ENCODE results near the gene SPSB3.
"Not testable (repeated sequence)": the region's sequence is repeated elsewhere in the genome, so short reads cannot be mapped to it uniquely, and the experiment has no call there.

Gene SPSB3

GRCh38 chr16:1816396-1817275 lies 34.3 kb upstream of the SPSB3 start:
- no peak for DNase-seq (ENCODE audit: low spot score)

DNA sequence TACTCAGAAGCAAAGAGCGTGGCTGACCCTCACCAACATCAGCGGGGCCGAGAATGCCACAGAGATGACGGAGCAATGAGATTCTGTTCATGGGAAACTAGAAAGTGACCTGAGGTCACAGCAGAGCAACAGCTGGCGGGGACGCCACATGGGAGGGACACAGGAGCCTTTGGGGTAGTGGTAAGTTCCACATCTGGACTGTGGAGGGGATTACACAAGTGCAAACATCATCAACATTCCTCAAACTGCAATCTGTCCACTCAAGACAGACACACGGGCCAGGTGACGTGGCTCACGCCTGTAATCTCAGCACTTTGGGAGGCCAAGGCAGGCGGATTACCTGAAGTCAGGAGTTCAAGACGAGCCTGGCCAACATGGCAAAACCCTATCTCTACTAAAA lies 33.1 kb upstream of the SPSB3 start:
- no peak for DNase-seq (ENCODE audit: low spot score)

DNA sequence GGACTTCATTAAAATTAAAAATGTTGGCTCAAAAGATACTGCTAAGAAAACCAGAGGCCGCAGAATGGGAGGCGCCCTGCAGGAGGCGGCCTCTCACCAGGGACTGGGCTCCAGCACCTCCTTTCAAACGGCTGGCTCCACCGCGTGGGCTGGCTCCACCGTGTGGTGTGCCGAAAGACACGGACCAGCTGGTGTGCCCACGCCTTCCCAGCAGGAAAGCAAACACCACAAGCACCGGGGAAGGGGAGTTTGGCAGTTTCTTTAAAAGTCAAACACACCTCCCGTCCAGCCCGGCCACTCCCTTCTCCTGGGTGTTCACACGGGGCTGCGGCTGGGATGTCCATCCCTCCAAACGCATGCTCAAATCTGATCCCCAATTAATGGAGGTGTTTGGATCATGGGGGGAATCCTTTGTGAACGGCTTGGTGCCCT lies 30.4 kb upstream of the SPSB3 start:
- DNase-seq (ENCODE audit: low spot score): peak; percentile 27

DNA sequence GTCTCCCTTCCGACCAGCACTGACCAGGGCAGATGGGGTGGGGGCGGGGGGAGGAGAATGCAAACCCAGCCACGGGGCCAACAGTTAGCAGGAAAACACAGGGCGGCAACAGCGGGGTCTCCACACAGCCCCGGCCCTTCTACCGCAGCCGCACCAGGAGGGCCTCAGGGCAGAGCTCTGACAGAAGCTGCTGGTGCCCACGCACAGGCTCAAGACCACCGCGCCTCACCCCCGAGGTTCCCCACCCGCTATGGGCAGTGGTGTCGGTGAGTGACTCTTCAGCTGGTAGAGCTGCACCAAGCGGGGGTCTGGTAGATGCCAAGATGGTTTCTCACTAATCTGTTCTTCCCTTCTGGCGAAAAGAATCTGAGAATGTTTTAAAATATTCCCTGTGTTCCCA lies 28.2 kb upstream of the SPSB3 start:
- DNase-seq (ENCODE audit: low spot score): no peak

GRCh38 chr16:1810106-1810505 lies 27.7 kb upstream of the SPSB3 start:
- DNase-seq (ENCODE audit: low spot score): no peak

GRCh38 chr16:1809281-1809801 lies 27.0 kb upstream of the SPSB3 start:
- DNase-seq (ENCODE audit: low spot score): no peak

DNA sequence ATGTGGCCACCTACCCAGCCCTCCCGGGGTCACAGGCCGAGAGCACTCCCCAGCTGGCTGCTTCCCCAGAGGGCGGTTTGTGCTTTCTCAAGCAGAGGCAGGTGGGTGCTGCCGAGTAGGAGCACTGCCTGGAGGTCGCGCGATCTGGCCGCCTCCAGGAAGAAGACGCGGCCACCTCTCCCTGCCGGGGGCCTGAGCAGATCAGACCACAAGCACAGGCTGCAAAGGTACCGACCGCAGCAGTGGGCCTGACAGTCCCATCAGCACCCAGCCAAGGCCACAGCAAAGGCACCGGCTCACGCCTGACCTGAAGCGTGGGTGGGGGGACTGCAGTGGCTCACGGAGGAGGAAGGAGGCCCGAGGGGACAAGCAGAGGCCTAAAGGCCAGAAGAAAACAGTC lies 26.3 kb upstream of the SPSB3 start:
- no peak for DNase-seq (ENCODE audit: low spot score)

- DNase-seq (ENCODE audit: low spot score): no peak
Measured at GRCh38 chr16:1807626-1808025, 25.3 kb upstream of the SPSB3 start.

GRCh38 chr16:1800701-1801100 lies 18.3 kb upstream of the SPSB3 start:
- DNase-seq (ENCODE audit: low spot score): no peak

DNA sequence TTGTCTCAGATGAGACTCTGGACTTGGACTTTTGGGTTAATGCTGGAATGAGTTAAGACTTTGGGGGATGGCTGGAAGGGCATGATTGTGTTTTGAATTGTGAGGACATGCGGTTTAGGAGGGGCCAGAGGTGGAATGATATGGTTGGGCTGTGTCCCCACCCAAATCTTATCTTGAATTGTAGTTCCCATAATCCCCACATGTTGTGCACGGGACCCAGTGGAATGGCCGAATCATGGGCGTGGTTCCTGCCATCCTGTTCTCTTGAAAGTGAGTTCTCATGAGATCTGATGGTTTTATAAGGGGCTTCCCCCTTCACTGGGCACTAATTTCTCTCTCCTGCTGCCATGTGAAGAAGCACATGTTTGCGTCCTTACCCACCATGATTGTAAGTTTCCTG lies 16.9 kb upstream of the SPSB3 start:
- not testable (repeated sequence) for DNase-seq (ENCODE audit: low spot score)

DNA sequence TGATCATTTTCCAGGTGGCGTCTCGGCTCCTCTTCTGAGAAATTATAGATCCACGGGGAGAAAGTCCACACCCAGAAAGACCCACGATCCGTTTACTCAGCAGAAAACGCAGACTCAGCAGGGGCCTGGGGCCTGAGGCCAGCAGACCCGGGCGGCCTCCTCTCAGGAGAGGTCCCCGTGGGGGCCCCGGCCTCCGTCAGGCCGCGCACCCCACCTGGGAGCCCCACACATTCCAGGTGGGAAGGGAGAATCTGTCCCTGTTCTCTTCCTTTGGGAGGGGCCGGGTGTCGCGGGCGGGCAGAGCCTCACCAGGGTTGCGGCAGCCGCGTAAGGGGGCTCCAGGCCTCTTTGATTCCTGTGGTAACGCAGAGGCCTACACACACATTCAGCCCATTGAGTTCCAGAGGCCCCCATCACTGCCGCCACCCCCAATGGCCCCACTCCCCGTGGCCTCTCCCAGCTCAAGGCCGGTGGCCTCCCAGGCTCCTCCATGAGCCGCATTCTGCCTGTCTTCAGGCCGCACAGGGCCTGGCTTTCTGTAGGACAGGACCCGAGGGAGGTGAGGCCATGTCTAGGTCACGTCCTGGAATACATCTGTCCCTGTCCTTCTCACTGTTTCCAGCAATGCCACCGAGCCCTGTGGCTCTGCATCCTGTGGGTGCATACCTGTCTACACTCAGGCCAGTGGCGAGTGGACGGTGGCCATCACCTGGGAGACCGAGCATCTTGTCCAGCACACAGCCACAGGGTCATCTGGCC lies 12.7 kb upstream of the SPSB3 start:
- no peak for DNase-seq (ENCODE audit: low spot score)

GRCh38 chr16:1794221-1794871 lies 12.0 kb upstream of the SPSB3 start:
- DNase-seq (ENCODE audit: low spot score): no peak

DNA sequence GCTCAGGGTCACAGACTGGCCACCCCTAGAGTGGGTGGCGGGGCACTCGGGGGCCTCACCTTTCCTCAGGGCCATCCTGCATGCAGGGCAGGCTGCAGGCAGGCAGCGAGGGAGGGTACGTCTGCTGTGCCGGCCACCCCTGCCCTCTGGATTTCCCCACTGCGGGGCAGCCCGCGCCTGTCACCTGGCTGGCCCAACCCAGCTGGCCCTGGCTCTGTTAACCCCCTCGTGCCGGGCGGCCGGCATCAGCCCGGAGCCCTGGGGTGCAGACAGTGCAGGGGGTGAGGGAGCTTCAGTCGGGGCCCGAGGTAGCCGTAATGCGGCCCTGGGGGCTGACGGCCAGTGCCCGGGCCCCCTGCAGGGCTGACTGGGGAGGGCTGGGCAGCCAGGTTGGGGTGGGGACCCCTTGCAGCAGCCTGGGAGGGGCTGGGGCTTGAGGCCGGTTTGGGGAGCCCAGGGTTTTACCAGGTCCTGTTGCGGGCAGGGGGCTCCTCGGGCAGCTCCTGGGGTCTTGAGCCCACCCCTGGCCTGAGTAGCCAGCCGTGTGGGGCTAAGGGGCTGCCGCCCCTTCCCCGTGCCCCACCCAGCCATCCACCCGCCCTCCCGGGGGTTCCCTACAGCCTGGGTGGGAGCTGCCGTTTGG lies 11.3 kb upstream of the SPSB3 start, which contains the start of gene IGFALS:
IGFALS (minus strand) TSS at position 128 of the 643 bp plus-strand sequence; CDS start at position 75, 53 bp downstream.
- no peak for DNase-seq (ENCODE audit: low spot score)

DNA sequence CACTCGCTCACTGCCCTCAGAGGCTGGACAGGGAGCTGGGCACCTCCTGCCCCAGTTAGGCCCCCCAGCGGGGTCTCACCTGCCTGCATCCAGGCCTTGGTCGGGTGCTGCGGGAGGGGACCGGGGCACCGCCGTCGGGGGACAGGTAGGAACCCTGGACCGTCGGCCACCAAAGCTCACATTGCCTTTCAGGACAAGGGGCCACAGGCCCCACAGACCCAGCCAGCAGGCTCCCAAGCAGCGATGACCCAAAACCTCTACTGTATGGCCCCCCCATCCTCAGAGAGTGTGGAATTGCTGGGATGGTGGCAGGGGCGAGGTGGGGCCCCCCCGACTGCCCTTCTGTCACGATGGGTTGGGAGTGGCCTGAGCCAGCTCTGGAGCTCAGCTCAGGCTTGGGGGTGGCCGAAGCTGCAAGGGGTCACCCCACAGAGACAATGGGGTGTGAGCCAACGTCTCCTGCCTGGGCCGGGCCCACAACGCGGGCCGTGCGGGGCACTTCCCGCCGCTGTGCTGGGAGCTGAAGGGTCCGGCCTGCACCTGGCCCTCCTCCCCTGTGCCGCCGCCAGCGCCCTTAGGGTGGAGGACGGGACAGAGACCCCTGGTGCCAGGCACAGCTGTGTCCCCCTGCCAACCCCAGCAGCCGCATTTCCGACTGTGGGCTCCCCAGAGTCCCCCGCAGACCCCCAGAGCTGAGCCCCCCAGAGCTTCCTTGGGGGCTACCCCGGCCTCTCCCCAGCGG lies 10.6 kb upstream of the SPSB3 start:
- no peak for DNase-seq (ENCODE audit: low spot score)

GRCh38 chr16:1791943-1792812 lies 9.8 kb upstream of the SPSB3 start:
- DNase-seq (ENCODE audit: low spot score): no peak

GRCh38 chr16:1791256-1791942 lies 9.0 kb upstream of the SPSB3 start:
- no peak for DNase-seq (ENCODE audit: low spot score)

DNA sequence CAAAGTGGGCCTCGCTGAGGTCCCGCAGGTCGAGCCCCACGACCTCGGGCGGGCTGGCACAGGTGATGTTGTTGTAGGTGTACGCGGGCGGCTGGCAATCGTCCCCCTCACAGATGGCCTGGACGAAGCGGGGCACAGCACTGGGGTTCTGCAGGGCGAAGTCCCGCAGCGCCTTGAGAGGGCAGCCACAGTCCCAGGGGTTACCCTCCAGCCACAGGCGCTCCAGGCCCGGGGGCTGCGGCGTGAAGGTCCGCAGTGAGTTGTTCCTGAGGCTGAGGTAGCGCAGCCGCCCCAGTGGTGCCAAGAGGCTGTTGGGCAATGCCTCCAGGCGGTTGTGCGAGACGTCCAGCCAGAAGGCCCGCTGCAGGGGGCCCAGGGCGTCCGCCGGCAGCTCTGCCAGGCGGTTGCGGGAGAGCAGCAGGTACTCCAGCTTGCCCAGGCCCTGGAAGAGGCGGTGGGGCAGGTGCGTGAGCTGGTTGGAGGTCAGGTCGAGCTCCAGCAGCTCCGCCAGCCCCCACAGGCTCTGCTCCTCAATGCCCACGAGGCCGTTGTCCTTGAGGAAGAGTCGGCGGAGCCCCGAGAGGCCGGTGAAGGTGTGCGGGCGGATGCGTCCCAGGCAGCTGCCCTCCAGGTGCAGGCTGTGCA lies 8.4 kb upstream of the SPSB3 start:
- DNase-seq (ENCODE audit: low spot score): no peak

DNA sequence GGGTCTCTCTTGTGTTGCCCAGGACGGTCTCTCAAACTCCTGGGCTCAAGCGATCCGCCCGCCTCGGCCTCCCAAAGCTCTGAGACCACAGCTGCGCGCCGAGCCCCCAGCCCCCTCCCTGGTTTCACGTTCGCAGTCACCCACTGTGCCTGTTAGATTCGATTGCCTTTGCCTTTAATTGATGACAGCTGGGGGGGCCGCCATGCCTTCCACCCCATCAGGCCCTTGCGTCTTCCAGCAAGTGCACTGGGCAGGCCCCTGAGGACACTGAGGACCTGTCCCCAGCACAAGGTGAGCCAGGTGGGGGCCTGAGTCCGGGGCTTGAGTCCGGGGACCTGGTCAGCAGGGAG lies 7.9 kb upstream of the SPSB3 start:
- no peak for DNase-seq (ENCODE audit: low spot score)

GRCh38 chr16:1789643-1790045 lies 7.3 kb upstream of the SPSB3 start:
- DNase-seq (ENCODE audit: low spot score): no peak

Measured in RKO (cell line).